Measurements from ENCODE around the gene TERF2IP. TPM values are rescaled to one million over a fixed set of nuclear protein-coding genes. Genes with fewer than 3 reads are reported as not detected.

TERF2IP gene
- total and polyA plus RNA-seq, 9 of the 15 experiments (the other 6 are each of a cell fraction or from before 2014, with no cell fraction given) = 14.5 to 64.2 (median 47.0) TPM

DNA sequence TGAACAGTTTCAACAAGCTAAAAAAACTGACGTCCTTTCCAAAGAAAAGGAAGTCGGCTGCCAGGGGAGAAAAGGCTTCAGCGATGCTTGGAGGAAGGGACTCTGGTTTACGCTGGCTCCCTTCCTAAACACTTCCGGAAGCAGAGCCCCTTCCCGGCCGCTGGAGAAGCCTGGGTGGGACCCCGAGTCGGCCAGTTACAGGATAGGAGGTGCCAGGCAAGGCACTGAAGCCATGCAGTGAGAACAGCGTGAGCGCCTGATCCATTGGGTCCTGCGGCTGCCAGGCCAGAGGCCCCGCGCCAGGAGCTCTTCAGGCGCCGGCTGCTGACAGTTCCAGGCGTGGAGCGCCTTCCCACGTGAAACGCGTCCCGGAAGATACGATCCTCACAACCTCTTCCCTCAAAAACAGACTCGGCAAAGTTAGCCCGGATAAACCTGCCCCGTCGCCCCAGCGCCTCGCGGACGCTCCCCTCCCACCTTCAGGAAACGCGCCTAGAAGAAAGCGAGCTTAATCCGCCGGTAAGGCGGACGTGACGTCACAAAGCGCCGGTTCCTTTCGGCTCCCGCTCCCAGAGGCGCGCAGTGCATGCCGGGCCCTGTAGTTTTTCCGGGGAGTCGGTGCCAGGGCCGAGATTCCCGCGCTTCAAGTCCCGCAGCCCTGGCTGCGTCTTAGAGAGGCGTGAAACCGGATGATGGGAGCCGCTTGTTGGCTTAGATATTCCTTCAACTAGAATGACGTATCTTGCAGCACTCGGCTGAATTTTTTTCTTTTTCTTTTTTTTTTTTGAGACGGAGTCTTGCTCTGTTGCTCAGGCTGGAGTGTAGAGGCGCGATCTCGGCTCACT, 24.6 kb upstream of the TERF2IP start, which contains the start of gene ADAT1 (continued):
- TF ChIP-seq NR2F6 (CRISPR knock-in tag; IDR thresholded peaks at IDR 0.05) (no peak), ZNF75A (CRISPR knock-in tag; IDR thresholded peaks at IDR 0.05) (no peak), HMG20A (CRISPR knock-in tag; conservative IDR thresholded peaks at IDR 0.05) (no peak), ZNF165 (CRISPR knock-in tag; IDR thresholded peaks at IDR 0.05; ENCODE audit: borderline replicate concordance) (no peak)

- DNase-seq (ENCODE audit: extremely low read depth in 1 of 4, low spot score in 3 of 4) (peak; percentile 42 to 61 (median 49)), FAIRE-seq (no peak), ATAC-seq (no peak)
- no TSS peak for BruUV-seq (replicated peaks)
- peaks cover 59% of the 10 kb centered on the region for H3K36me3 ChIP-seq (ENCODE audit: control insufficient read depth, insufficient read depth, low read length)
- H3K9me3 ChIP-seq (replicated peaks; ENCODE audit: control insufficient read depth, insufficient read depth, low read depth, low read length) = no peaks in the 10 kb centered on the region
- in situ Hi-C loops (cut with MboI) = loop anchor here (25.0 kb wide), 1 partner anchor 1562 kb away; the partner anchor contains the start of genes MON1B and SYCE1L
- H3K4me2 ChIP-seq (ENCODE audit: insufficient read depth, low read length) = no peak overlapping the region
- H3K9ac ChIP-seq (ENCODE audit: insufficient read depth in 1 of 2, low read depth in 2 of 2, low read length in 2 of 2) = no peak overlapping the region
- WGBS (ENCODE audit: insufficient coverage, low coverage, missing lambda C conversion rate) = 7% methylated on average over 4 of the region's 4 CpGs
- H3K79me2 ChIP-seq (ENCODE audit: control insufficient read depth, insufficient read depth, low read length) = peaks cover 14% of the 10 kb centered on the region
- no peak overlapping the region for H3K27ac ChIP-seq (ENCODE audit: extremely low read depth, low read depth, low read length)
- H3K4me1 ChIP-seq (replicated peaks in 1 of 2; ENCODE audit: control insufficient read depth in 2 of 2, insufficient read depth in 2 of 2, low read length in 2 of 2) = peaks cover 28 to 37% of the 10 kb centered on the region in 2 experiments
- H3K27me3 ChIP-seq (ENCODE audit: control insufficient read depth in 2 of 2, insufficient read depth in 2 of 2, low read length in 2 of 2) = no peaks in the 10 kb centered on the region
- ChIA-PET CTCF (ENCODE audit: low intra/inter-chr PET ratio) (no interaction called here), POLR2A (no interaction called here)
- no peak overlapping the region for H3K4me3 ChIP-seq
- no peaks in the 10 kb centered on the region for H4K20me1 ChIP-seq (replicated peaks; ENCODE audit: control insufficient read depth, insufficient read depth, low read length)
- no peak overlapping the region for H2AFZ ChIP-seq (ENCODE audit: low read depth, low read length)
- H3K9me1 ChIP-seq (ENCODE audit: control insufficient read depth, insufficient read depth, low read length) = no peaks in the 10 kb centered on the region
- intact Hi-C loops (cut with micrococcal nuclease) = loop anchor here (2.0 to 5.0 kb wide), 2 partner anchors 22 to 137 kb away; partner anchors contain the start of genes KARS1 and TERF2IP
- TF ChIP-seq MYC (IDR thresholded peaks at IDR 0.05; ENCODE audit: low read depth, low read length) = no peak
- no peak for TF ChIP-seq MYC (CRISPR knock-in tag; IDR thresholded peaks at IDR 0.05; ENCODE audit: borderline replicate concordance, low read depth)
- peak; percentile 32; the same call in 1 of the 2 replicates for TF ChIP-seq CTBP1 (IDR thresholded peaks at IDR 0.05; ENCODE audit: borderline replicate concordance)
- no peak for TF ChIP-seq NFATC3 (IDR thresholded peaks at IDR 0.05)
- no peak for TF ChIP-seq ERF (CRISPR knock-in tag; IDR thresholded peaks at IDR 0.05)
- no peak for TF ChIP-seq POU5F1 (IDR thresholded peaks at IDR 0.05; ENCODE audit: borderline replicate concordance, low read depth, low read length, partially characterized antibody)
- peak; percentile 43; the same call in 1 of the 2 replicates for TF ChIP-seq GATA2 (CRISPR knock-in tag; IDR thresholded peaks at IDR 0.05)
- peak; percentile 38; the same call in 1 of the 2 replicates for TF ChIP-seq FOXM1 (IDR thresholded peaks at IDR 0.05; ENCODE audit: low read depth)
- TF ChIP-seq FOXM1 (CRISPR knock-in tag; IDR thresholded peaks at IDR 0.05; ENCODE audit: low read depth) = no peak
- peak; percentile 96 for TF ChIP-seq SMARCC2 (IDR thresholded peaks at IDR 0.05; ENCODE audit: low read depth)
- TF ChIP-seq ARNT (IDR thresholded peaks at IDR 0.05) = no peak
- TF ChIP-seq SRSF9 (IDR thresholded peaks at IDR 0.05; ENCODE audit: borderline replicate concordance, low read depth, low read length) = no peak
- peak; percentile 70 for TF ChIP-seq CCNT2 (IDR thresholded peaks at IDR 0.05; ENCODE audit: borderline replicate concordance, extremely low read depth, insufficient read length, low read depth, low read length)
- TF ChIP-seq CEBPG (CRISPR knock-in tag; IDR thresholded peaks at IDR 0.05) = peak; percentile 79
- peak; percentile 84 to 97 for TF ChIP-seq CEBPG (tag; conservative IDR thresholded peaks at IDR 0.05 in 1 of 2, IDR thresholded peaks at IDR 0.05 in 1 of 2)
- TF ChIP-seq ZNF507 (tag; conservative IDR thresholded peaks at IDR 0.05) = no peak
- TF ChIP-seq ATF3 (IDR thresholded peaks at IDR 0.05) = peak; percentile 97
- TF ChIP-seq ATF3 (CRISPR knock-in tag; conservative IDR thresholded peaks at IDR 0.05) = no peak
- TF ChIP-seq CREM (IDR thresholded peaks at IDR 0.05; ENCODE audit: low read depth) = 0 out of 2 replicates have a peak, but pooled peaks have one; percentile 37
Measured at GRCh38 chr16:75624921-75625334, 22.6 kb upstream of the TERF2IP start.

Measured in K562 (cell line).